Glomerular visceral epithelial cell (primary cell): ENCODE data around the gene F13B.
A peak's percentile ranks its signal among the peaks of the same experiment; 100 is the strongest.
"Not testable (repeated sequence)": the region's sequence is repeated elsewhere in the genome, so short reads cannot be mapped to it uniquely, and the experiment has no call there.

Experiments used
- DNase-seq: peaks from one replicate; pipeline ENCODE4 v3.0.0-alpha.2; 2016; ENCODE audit errors: extremely low spot score

F13B gene

DNA sequence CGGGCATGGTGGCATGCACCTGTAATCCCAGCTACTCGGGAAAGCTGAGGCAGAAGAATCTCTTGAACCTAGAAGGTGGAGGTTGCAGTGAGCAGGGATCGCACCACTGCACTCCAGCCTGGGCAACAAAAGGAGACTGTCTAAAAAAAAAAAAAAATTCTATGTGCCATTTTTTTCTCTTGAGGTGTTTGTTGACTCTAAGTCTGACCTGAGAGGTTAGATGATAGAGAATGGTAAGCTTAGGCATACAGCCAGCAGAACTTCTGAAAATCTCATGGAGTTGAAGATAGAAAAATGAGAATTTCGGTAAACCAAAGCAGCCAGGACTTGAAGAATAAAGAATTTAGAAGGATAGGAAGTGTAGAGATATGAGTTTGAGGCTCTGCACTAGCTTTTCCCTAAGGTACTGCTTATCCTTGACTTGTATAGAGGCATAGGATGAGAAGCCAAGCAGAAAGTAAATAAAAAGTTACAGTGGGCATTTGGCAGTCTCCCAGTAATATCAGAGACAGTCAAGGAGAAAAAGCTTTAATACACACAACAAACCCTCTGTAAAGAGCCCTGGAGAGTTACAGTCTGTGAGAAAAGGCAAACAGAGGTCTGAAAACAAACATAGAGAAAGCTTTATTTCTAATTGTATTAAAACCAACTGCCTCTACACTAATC lies 24.3 kb downstream of the F13B start:
- no peak for DNase-seq

DNA sequence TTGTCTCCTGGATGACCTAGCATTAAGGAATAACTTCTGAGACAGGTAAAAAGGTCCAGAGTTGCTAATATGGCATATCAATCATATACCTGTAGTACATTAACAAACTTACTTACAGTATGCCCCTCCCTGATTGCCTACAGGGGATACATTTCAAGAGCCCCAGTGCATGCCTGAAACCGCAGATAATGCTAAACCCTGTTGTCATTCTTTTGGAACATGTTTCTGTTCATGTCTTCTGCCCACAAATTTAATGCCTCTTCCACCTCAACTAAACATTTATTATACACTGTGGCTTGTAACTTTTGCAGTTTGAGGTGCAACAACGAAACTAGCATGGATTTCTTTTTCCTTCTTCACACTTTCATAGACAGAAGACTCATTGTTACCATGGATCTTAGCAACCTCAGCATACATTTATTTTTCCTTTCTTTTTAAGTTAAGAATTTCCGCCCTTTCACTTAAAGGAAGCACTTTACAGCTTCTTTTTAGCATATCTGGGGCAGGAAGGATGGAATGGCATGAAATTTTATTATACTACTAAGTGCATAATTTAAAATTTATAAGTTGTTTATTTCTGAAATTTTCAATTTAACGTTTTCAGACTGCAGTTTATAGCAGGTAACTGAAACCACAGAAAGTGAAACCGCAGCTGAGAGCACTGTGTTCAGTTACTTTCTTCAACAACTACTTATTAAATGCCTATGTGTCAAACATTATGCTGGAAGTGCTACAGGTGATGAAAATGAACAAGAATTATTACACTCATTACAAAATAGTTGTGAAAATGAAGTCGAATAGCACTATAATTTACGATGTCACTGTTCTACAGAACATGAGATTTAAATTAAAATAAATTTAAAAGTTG lies 25.3 kb downstream of the F13B start:
- no peak for DNase-seq

DNA sequence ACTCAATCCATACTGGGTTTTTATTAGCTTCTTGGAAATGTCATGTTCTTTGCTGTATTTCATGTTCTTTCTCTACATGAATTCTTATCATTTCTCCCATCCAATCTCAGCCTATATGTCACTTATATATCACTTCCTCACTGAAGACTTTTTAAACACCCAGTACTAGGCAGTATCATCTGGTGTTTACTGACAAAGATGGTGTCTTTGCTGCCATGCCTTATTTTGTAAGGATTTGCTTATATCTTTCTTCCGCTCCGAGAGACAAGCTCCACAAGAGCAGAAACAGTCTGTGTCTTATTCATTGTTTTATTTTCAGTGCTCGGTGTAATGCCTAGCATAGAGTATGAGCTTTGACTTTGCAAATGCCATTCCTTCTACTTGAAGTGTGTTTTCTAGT lies 30.2 kb downstream of the F13B start:
- no peak for DNase-seq

DNA sequence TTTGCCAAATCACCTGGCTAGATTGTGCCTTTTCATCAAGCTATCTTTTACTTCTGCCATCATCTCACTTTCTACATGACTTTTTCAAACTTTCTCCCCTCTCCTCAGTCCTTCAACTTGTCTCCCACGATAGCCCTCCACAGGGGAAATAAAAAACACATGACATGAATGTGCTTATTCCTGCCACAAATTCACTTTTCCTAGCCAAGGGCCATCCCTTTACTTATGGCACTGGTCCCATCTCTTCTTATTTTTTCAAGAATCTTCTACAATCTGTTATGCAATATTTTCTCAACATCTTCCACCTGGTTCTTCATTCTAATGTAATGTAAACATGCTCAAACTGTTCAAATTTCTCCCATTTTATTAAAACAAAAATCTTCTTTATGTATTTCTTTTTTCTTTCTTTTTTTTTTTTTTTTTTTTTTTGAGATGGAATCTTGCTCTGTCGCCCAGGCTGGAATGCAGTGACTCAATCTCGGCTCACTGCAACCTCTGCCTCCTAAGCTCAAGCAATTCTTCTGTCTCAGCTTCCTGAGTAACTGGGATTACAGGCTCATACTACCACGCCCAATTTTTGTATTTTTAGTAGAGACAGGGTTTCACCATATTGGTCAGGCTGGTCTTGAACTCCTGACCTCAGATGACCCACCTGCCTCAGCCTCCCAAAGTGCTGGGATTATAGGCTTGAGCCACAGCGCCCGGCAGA lies 32.3 kb downstream of the F13B start:
- DNase-seq = peak; percentile 33

DNA sequence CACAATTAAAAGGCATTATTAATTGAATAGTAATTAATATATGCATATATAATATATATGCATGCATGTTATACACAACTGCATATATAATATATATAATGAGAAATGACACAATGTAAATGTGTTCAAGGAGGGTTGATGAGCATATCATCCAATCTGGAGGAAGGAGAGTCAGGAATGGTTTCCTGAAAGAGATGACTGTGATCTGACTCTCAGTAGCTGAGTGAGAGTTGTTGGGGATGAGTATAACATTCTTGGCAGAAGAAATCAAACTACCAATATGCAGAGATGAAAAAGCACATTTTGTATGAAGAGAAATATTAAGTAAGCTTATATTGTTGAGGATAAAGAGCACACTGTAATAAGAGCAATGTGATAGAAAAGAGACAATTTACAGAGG lies 37.3 kb downstream of the F13B start:
- no peak for DNase-seq

DNA sequence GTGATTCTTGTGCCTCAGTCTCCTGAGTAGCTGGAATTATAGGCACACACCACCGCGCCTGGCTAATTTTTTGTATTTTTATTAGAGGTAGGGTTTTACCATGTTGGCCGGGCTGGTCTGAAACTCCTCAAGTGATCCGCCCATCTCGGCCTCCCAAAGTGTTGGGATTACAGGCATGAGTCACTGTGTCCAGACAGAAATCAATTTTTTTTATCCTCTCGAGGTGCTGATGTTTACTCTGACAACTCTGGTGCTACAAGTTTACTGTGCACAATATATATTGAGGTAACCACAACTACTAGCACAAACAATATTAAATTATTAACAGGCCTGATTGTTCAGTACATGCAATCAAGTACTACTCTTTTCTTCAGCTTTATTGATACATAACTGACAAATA lies 39.7 kb downstream of the F13B start:
- no peak for DNase-seq

DNA sequence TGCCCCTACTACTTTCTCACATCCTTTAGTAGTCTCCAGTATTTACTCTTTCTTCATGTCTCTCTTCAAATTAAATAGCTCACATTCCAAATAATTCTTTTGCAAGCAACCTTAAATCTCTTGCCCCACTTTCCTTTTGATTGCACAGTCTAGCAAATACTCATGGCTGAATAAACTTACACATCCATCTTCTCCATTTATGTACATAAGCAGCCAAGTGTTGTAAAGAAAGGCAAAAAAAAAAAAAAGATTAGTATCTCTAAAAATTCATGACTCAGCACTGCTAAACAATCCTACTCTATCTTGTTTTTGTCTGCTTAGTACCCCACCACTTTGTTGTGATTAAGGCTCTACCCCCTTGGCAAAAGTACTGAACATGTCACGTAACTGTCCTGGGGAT lies 42.6 kb downstream of the F13B start:
- no peak for DNase-seq

DNA sequence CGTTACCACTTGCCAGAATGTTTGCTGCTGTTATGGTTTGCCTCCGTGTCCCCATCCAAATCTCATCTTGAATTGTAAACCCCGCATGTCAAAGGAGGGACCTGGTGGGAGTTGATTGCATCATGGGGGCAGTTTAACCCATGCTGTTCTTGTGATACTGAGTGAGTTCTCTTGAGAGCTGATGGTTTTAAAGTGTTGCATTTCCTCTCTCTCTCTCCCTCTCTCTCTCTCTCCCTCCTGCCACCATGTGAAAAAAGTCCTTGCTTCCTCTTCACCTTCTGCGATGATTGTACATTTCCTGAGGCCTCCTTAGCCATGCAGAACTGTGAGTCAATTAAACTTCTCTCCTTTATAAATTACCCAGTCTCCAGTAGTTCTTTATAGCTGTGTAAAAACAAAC lies 45.3 kb downstream of the F13B start:
- DNase-seq = no peak

DNA sequence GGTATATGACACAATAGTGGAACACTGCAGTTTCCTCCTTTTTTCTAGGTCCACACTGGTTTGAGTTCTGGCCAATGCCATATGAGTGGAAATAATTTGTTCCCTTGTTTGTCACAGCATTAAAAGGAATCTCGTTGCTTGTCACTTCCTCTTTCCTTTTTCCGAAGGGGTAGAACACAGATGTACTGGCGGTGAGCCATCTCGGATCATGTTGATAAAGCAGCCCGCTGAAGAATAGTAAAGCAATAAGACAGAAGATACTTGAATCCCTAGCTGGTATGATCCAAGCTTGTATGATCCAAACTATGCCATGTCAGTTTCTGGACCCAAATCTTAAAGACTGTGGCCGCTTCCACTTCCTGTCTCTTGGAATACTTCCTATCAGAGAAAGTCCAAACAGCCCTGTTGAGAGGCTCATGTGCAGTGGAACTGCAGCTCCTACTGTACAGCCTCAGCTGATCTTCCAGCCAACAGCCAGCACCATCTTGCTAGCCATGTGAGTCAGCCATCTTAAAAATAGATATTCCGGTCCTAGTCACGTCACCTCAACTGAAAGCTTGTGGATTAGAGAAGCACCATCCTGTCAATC lies 49.4 kb downstream of the F13B start:
- no peak for DNase-seq

DNA sequence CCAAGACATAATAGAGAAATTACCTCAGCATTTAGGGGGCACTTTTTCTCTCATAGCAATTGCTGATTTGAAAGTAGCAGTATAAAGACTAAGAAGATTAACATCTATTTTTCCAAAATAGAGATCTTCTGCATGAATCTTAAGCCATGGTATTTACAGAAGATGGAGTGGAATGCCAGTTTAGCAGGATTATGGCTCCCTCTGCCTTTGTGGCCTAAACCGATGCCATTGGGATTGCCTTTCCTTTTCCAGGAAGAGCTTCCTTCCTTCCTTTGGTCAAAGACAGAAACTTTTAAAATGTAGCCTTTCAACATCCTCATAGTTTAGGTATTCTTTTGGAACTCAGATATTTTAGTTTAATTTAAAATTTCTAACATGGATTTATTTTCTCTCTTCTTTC lies 50.3 kb downstream of the F13B start:
- no peak for DNase-seq

DNA sequence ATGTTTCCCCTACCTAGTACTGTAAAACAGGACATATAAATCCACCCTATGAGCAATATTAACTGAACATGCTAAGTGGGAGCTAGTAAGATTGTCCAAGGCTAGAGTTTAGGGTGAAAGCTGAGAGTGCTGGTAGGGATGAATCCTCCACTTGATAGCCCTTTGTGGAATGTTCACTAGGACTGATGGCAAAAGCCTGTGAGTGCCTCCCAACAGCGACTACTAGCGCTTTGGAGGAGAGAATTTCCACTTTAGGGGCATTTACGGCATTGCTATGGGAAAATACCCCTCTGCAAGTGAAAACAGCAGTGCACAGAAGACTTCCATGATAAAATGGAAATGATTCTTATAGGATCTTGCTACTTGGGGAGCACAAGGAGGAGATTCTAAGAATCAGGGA lies 53.8 kb downstream of the F13B start:
- no peak for DNase-seq

DNA sequence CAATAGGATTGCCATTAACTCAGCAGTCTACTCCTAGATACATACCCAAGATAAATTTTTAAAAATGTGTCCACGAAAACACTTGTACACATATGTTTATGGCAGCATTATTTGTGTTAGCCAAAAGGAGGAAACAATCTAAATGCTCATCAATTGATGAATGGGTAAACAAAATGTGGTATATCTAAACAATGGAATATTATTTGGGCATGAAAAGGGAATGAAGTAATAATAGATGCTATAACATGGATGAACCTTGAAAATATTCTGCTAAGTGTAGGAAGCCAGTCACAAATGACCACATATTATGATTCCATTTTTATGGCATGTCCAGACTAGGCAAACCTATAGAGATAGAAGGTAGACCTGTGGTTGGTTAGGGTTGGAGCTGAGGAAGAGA lies 55.4 kb downstream of the F13B start:
- DNase-seq = no peak

DNA sequence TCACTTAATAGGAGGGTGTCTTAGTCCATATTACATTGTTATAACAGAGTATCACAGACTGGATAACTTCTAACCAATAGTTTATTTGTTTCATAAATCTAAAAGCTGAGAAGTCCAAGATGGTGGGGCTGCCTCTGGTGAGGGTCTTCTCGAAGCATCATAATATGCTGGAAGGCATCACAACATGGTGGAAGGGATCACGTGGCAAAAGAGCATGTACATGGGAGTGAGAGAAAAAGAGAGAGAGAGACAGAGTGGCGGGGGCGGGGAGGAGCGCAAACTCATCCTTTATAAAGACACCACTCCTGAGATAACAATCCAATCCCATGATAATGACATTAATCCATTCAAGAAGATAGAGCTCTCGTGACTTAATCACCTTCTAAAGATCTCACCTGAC lies 58.2 kb downstream of the F13B start:
- DNase-seq = no peak

DNA sequence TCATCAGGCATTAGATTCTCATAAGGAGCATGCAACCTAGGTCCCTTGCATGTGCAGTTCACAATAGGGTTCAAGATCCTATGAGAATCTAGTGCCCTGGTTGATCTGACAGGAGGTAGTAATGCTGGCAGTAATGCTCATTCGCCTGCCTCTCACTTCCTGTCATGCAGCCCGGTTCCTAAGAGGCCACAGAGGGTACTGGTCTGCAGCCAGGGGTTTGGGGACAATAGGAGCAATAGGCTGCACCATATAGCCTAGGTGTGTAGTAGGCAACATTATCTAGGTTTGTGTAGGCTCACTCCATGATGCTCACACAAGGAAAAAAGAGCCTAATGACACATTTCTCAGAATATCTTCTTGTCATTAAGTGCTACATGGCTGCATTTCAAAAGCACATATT lies 63.9 kb downstream of the F13B start:
- no peak for DNase-seq

DNA sequence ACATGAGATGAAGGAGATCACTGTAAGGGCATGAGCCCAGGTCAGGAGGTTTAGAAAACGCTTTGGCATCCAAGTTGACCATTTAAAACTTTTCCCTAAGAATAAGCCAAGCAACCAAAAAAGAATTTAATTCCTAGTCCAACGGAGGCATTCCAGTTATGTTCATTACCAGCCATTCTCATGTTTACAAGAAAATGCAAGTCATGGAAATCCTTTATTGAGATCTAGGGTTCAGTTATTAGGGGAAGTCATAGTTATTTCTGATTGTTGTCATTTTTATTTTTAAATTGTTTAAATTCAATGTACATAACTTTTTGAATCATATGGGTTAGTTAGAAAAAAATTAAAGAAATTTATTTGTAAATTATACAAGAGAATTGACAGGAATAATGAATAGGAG lies 65.2 kb downstream of the F13B start:
- DNase-seq = no peak

DNA sequence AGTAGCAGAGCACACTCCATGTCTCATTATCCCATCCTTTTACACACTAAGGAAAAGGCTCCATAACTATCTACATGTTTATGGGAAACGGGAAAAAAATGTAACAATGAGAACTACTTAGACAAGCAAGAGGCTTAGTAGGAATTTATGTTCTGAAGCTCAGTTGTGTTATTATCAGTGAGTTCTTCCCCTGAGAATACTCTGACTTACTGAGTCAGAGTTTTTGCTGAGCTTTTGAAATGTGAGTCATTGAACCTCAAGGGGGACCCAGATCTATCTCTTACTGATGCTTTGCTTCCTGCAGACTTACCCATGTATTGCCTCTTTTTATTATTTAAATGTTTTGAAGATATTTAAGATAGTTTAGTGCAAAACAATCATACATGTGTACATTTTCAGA lies 69.6 kb downstream of the F13B start:
- DNase-seq = no peak

DNA sequence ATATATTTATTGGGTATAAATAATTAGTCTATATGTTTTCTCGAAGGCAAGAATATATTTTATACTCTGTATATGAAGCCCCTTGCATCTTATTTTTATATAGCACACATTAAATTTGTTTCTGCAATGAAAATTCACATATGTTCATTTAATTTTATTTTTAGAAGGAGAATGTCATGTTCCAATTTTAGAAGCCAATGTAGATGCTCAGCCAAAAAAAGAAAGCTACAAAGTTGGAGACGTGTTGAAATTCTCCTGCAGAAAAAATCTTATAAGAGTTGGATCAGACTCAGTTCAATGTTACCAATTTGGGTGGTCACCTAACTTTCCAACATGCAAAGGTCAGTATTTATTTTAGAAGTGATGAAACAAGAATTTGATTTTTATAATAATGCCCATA lies 73.1 kb downstream of the F13B start:
- DNase-seq = no peak

DNA sequence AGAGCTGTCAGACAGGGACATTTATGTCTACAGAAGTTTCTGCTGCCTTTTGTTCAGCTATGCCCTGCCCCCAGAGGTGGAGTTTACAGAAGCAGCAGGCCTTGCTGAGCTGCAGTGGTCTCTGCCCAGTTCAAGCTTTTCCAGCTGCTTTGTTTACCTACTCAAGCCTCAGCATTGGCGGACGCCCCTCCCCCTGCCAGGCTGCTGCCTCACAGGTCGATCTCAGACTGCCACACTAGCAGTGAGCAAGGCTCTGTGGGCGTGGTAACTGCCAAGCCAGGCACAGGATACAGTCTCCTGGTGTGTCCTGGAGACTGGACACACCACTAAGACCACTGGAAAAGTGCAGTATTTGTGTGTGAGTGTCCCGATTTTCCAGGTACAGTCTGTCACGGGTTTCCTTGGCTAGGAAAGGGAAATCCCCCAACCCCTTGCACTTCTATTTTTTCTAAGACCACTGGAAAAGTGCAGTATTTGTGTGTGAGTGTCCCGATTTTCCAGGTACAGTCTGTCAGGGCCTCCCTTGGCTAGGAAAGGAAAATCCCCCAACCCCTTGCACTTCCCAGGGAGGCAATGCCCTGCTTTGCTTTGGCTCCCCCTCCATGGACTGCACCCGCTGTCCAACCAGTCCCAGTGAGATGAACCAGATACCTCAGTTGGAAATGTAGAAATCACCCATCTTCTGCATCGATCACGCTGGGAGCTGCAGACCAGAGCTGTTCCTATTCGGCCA lies 75.0 kb downstream of the F13B start:
- not testable (repeated sequence) for DNase-seq
